ENCODE measurements around the gene OTOF.

- no peak for TF ChIP-seq ZNF331 (CRISPR knock-in tag; IDR thresholded peaks at IDR 0.05; ENCODE audit: low read depth)
- TF ChIP-seq CREB1 (CRISPR knock-in tag; IDR thresholded peaks at IDR 0.05; ENCODE audit: low read depth): no peak
- no peak for TF ChIP-seq NANOG (IDR thresholded peaks at IDR 0.05; ENCODE audit: borderline replicate concordance)
- no peak for TF ChIP-seq REST (IDR thresholded peaks at IDR 0.05; ENCODE audit: unreplicated experiment)
- no peak for TF ChIP-seq CTCF (conservative IDR thresholded peaks at IDR 0.05; ENCODE audit: low read depth in 2 of 2)
- no peak for TF ChIP-seq EZH2 (IDR thresholded peaks at IDR 0.05; ENCODE audit: low read depth, unreplicated experiment)
- no peak for TF ChIP-seq POLR2AphosphoS5 (IDR thresholded peaks at IDR 0.05; ENCODE audit: low read depth)
- no peak for TF ChIP-seq ETS1 (IDR thresholded peaks at IDR 0.05)
- no peak for TF ChIP-seq JUNB (IDR thresholded peaks at IDR 0.05; ENCODE audit: unreplicated experiment)
- no peak for TF ChIP-seq EZH2phosphoT487 (IDR thresholded peaks at IDR 0.05; ENCODE audit: unreplicated experiment)
- no peak for TF ChIP-seq STAT1 (IDR thresholded peaks at IDR 0.05; ENCODE audit: unreplicated experiment)
- TF ChIP-seq ZNF114 (CRISPR knock-in tag; IDR thresholded peaks at IDR 0.05): no peak
- no peak for TF ChIP-seq ZNF462 (CRISPR knock-in tag; IDR thresholded peaks at IDR 0.05)
Observed at GRCh38 chr2:26515771-26516170, 37.8 kb upstream of the OTOF start.

All from GM23338 (cell line).